HepG2 (cell line): ENCODE results near the gene EPX.

ENCODE experiments used
- CTCF ChIP-seq: sonication (generic); formaldehyde crosslinking; IDR thresholded peaks from 2 replicates; pipeline ENCODE4 v1.5.0; 2020; ENCODE audit warnings: mild to moderate bottlenecking, missing genetic modification reagents, moderate library complexity
- ZNF652 ChIP-seq: IDR thresholded peaks from 2 replicates; pipeline ENCODE4 v1.6.1; 2016; ENCODE audit warnings: low read depth, borderline replicate concordance
- ZSCAN29 ChIP-seq: sonication (generic); formaldehyde crosslinking; conservative IDR thresholded peaks from 2 replicates; pipeline ENCODE4 v1.4.0; 2020; ENCODE audit warnings: mild to moderate bottlenecking, missing genetic modification reagents

- no peak for TF ChIP-seq ZNF652 (CRISPR knock-in tag)
- TF ChIP-seq CTCF (CRISPR knock-in tag) = no peak
- TF ChIP-seq ZSCAN29 = no peak
Observed at GRCh38 chr17:58239987-58240386, 47.5 kb downstream of the EPX start.
